C4-2B (cell line): ENCODE measurements around the gene ARL5B.

ENCODE experiments used
- H3K27ac ChIP-seq: fragments of 450-650 bp; 2 replicates; pipeline ENCODE4 v1.5.1; 2017
- CTCF ChIP-seq: fragments of 450-650 bp; conservative IDR thresholded peaks from 2 replicates; pipeline ENCODE4 v1.5.1; 2017; ENCODE audit warnings: mild to moderate bottlenecking
- ZFX ChIP-seq: fragments of 450-650 bp; IDR thresholded peaks from 2 replicates; pipeline ENCODE4 v1.6.1; 2017

ARL5B gene

GRCh38 chr10:18719811-18720210, 60.6 kb downstream of the ARL5B start:
- H3K27ac ChIP-seq: no peak overlapping the region
- TF ChIP-seq CTCF: no peak
- TF ChIP-seq ZFX: no peak

- TF ChIP-seq CTCF: no peak
- no peak for TF ChIP-seq ZFX
- H3K27ac ChIP-seq: no peak overlapping the region
Observed at GRCh38 chr10:18721067-18721466, 61.8 kb downstream of the ARL5B start.

DNA sequence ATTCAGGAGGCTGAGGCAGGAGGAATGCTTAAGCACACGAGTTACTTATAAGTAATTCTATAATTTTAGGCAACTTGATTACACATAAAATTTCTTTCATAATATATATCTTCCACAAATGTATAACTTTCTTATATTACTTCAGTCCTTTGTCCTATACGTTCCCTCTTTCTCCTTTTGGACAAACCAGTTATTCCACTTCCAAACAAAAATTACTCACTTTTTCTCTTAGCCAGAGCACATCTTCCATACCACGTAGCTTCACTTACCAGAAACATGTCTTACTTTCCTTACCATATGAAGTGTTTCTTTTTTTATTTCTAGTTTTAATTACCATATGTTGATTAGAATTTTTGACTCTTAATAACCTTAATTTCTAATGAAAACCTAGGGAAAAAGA, 64.6 kb downstream of the ARL5B start:
- H3K27ac ChIP-seq: no peak overlapping the region
- no peak for TF ChIP-seq ZFX
- TF ChIP-seq CTCF: no peak
